ENCODE measurements around the gene TMEM183A.

GRCh38 chr1:203038891-203039608, 31.9 kb downstream of the TMEM183A start:
- TF ChIP-seq, protein P1, sequence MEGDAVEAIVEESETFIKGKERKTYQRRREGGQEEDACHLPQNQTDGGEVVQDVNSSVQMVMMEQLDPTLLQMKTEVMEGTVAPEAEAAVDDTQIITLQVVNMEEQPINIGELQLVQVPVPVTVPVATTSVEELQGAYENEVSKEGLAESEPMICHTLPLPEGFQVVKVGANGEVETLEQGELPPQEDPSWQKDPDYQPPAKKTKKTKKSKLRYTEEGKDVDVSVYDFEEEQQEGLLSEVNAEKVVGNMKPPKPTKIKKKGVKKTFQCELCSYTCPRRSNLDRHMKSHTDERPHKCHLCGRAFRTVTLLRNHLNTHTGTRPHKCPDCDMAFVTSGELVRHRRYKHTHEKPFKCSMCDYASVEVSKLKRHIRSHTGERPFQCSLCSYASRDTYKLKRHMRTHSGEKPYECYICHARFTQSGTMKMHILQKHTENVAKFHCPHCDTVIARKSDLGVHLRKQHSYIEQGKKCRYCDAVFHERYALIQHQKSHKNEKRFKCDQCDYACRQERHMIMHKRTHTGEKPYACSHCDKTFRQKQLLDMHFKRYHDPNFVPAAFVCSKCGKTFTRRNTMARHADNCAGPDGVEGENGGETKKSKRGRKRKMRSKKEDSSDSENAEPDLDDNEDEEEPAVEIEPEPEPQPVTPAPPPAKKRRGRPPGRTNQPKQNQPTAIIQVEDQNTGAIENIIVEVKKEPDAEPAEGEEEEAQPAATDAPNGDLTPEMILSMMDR (IDR thresholded peaks at IDR 0.05; ENCODE audit: low read length), result peak; percentile 99
- TF ChIP-seq EZH2 (optimal IDR thresholded peaks at IDR 0.05; ENCODE audit: low read depth, low read length) (no peak), EZH2phosphoT487 (IDR thresholded peaks at IDR 0.05; ENCODE audit: low read length) (no peak)

Measured in MM.1S (cell line).